Rectal smooth muscle tissue (tissue), 1 donor: ENCODE results near the gene MPC1.
A peak's percentile ranks its signal among the peaks of the same experiment; 100 is the strongest.
"Not testable (repeated sequence)": the region's sequence is repeated elsewhere in the genome, so short reads cannot be mapped to it uniquely, and the experiment has no call there.

Experiments used
- H3K27ac ChIP-seq: one replicate; pipeline ENCODE4 v1.7.0; 2013; ENCODE audit warnings: low read depth, low read length, inconsistent platforms
- H3K27me3 ChIP-seq: one replicate; pipeline ENCODE4 v1.7.0; 2013; ENCODE audit warnings: low read length; ENCODE audit not compliant: control insufficient read depth, insufficient read depth
- H3K36me3 ChIP-seq: one replicate; pipeline ENCODE4 v1.7.0; 2013; ENCODE audit warnings: low read length; ENCODE audit not compliant: control insufficient read depth, insufficient read depth
- H3K4me1 ChIP-seq: one replicate; pipeline ENCODE4 v1.7.0; 2013; ENCODE audit warnings: low read length; ENCODE audit not compliant: control insufficient read depth, insufficient read depth
- H3K4me3 ChIP-seq: one replicate; pipeline ENCODE4 v1.7.0; 2013; ENCODE audit warnings: low read length
- H3K9ac ChIP-seq: one replicate; pipeline ENCODE4 v1.7.0; 2013; ENCODE audit warnings: low read length

Gene MPC1

GRCh38 chr6:166386111-166386510 lies 3.4 kb upstream of the MPC1 start:
- no peaks in the 10 kb centered on the region for H3K27me3 ChIP-seq
- peaks cover 4% of the 10 kb centered on the region for H3K4me1 ChIP-seq
- H3K9ac ChIP-seq = no peak overlapping the region
- no peaks in the 10 kb centered on the region for H3K36me3 ChIP-seq
- H3K4me3 ChIP-seq = no peak overlapping the region
- H3K27ac ChIP-seq = no peak overlapping the region

DNA sequence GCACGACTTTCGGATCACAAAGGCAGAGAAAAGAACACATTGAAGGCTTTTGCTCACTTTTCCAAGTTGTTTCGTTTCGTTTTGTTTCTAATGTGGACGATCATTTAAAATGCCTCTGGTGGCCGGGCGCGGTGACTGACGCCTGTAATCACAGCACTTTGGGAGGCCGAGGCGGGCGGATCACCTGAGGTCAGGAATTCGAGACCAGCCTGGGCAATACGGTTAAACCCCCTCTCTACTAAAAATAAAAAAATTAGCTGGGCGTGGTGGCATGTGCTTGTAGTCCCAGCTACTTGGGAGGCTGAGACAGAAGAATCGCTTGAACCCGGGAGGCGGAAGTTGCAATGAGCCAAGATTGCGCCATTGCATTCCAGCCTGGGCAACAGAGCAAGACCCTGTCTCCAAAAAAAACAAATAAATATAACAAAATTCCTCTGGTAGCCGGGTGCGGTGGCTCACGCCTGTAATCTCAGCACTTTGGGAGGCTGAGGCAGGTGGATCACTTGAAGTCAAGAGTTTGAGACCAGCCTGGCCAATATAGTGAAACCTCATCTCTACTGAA lies 1.1 kb upstream of the MPC1 start:
- not testable (repeated sequence) for H3K27me3 ChIP-seq, H3K36me3 ChIP-seq, H3K4me1 ChIP-seq
- Histone ChIP-seq H3K27ac (peak overlapping the region; percentile 91), H3K4me3 (peak overlapping the region; percentile 66), H3K9ac (peak overlapping the region; percentile 0)

DNA sequence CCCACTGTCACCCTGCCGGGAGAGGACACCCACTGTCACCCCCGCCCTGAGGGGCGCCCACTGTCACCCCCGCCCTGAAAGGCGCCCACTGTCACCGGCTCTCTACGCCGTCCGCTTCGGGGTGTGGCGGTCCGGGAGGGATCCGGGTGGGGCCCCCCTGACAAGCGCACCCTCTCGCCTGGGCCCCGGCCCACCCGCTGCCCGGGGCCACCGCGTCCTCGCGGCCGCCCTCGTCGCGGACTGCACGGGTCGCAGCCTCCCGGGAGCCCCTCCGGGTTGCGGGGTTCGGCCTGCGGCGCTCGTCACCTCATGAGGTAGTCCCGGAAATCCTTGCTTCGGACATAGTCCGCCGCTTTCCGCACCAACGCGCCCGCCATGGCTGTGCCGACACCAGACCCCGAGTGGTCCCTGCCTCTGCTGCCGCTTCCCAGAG lies 224 bp downstream of the MPC1 start:
- Histone ChIP-seq H3K27ac (peak overlapping the region; percentile 91), H3K4me1 (peaks cover 6% of the 10 kb centered on the region), H3K27me3 (no peaks in the 10 kb centered on the region), H3K36me3 (no peaks in the 10 kb centered on the region), H3K9ac (peak overlapping the region; percentile 96), H3K4me3 (peak overlapping the region; percentile 99)

DNA sequence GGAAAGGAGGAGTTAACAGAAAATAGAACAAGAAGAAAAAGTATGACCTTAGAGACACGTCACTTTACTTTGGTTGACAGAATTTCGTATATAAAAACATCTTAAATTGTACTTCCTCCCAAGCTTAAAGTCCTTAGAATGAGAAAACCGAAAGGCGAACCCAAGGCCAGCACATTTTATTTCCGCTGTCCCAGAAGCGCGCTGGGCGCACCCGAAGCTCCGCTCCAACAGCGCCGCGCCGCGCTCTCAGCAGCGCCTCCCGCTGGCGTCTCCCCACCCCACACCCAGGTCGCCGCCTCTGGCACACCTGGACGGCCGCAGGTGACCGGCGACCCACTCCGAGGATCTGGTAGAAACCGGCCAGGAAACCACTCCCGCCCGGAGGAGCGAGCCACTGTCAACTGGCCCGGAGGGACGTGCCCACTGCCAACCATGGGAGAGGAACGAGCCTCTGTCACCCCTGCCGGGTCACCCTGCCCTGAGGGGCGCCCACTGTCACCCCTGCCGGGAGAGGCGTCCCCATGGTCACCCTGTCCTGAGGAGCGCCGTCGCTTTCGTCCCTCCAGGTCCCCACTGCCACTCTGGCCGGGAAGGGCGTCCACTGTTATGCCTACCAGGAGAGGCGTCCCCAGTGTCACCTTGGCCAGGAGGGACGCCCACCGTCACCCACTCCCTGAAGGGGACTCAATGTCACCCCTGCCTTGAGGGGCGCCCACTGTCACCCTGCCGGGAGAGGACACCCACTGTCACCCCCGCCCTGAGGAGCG lies 824 bp downstream of the MPC1 start:
- H3K27me3 ChIP-seq = no peaks in the 10 kb centered on the region
- peak overlapping the region; percentile 99 for H3K4me3 ChIP-seq
- peaks cover 6% of the 10 kb centered on the region for H3K4me1 ChIP-seq
- peak overlapping the region; percentile 91 for H3K27ac ChIP-seq
- H3K36me3 ChIP-seq = no peaks in the 10 kb centered on the region
- peak overlapping the region; percentile 96 for H3K9ac ChIP-seq

DNA sequence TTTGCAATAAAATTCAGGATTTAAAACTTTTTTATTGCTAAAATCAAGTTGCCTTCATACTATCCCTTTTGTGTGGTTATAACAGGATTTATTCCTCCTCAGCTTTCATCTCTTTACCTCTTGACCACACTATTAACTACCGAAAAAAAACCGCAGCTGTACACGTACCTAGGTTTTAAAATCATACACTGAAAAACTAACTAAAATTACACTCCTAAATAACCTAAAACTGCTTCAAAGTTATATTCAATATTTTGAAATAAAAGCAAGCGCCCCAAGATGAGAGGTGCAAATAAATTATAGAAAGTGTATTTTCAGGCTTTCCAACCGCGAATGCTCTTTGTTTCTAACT lies 1.4 kb downstream of the MPC1 start:
- Histone ChIP-seq H3K4me3 (peak overlapping the region; percentile 99), H3K27ac (no peak overlapping the region), H3K36me3 (no peaks in the 10 kb centered on the region), H3K9ac (peak overlapping the region; percentile 96), H3K27me3 (no peaks in the 10 kb centered on the region), H3K4me1 (peaks cover 6% of the 10 kb centered on the region)

- no peak overlapping the region for H3K4me3 ChIP-seq
- H3K27me3 ChIP-seq = no peaks in the 10 kb centered on the region
- no peak overlapping the region for H3K27ac ChIP-seq
- peaks cover 6% of the 10 kb centered on the region for H3K4me1 ChIP-seq
- H3K36me3 ChIP-seq = no peaks in the 10 kb centered on the region
- H3K9ac ChIP-seq = no peak overlapping the region
Measured at GRCh38 chr6:166379800-166380199, 2.9 kb downstream of the MPC1 start.

DNA sequence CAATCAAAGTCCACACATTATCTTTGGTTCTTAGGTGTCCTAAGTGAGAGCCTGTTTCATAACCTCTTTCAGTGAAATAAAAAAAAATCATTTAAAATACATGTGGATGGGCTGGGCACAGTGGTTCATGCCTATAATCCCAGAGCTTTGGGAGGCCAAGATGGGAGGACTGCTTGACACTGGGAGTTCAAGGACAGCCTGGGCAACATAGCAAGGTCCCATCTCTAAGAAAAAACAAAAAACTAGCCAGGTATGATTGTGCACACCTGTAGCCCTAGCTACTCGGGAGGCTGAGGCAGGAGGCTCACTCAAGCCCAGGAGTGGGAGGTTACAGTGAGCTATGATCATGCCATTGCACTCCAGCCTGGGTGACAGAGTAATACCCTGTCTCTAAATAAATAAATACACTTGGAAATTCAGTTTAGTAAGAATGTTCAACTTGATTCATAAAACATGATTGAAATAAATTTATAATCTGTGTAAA lies 3.6 kb downstream of the MPC1 start:
- Histone ChIP-seq H3K4me3 (no peak overlapping the region), H3K36me3 (no peaks in the 10 kb centered on the region), H3K4me1 (peaks cover 6% of the 10 kb centered on the region), H3K27ac (no peak overlapping the region), H3K9ac (no peak overlapping the region), H3K27me3 (no peaks in the 10 kb centered on the region)

DNA sequence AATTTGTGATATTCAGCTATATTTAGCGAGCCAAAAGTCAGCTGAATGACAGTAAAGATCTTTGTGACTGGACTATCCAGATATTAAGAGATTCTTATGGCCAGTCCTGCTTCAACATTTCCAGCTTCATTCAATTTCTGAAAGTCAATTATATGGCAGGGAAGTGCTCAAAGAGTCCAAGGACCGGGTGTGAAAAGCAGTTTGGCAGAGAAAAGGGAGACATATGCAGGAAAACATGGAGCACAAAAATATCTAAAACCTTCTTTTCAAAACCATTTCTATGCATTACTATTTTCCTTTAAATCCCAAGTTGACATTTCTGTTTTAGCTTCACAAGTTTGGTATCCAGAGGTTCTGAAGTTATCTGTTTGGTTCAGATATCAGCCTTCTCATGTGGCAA lies 5.0 kb downstream of the MPC1 start:
- H3K36me3 ChIP-seq = no peaks in the 10 kb centered on the region
- no peak overlapping the region for H3K9ac ChIP-seq
- H3K27me3 ChIP-seq = no peaks in the 10 kb centered on the region
- no peak overlapping the region for H3K4me3 ChIP-seq
- H3K27ac ChIP-seq = no peak overlapping the region
- peaks cover 6% of the 10 kb centered on the region for H3K4me1 ChIP-seq

GRCh38 chr6:166375013-166375412 lies 7.7 kb downstream of the MPC1 start:
- Histone ChIP-seq H3K9ac (no peak overlapping the region), H3K36me3 (no peaks in the 10 kb centered on the region), H3K27ac (no peak overlapping the region), H3K4me3 (no peak overlapping the region), H3K4me1 (no peaks in the 10 kb centered on the region), H3K27me3 (no peaks in the 10 kb centered on the region)

DNA sequence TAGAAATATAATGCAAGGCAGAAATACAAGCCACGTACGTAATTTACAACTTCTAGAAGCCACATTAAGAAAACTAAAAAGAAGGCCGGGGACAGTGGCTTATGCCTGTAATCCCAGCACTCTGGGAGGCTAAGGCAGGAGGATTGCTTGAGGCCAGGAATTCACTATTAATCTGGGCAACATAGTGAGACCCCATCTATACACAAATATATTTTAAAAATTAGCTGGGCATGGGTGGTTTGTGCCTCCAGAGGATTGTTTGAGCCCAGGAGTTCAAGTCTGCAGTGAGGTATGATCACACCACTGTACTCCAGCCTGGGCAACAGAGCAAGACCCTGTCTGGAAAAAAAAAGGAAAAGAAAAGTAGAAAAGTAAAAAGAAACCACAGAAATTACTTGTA lies 12.3 kb downstream of the MPC1 start:
- Histone ChIP-seq H3K36me3 (peaks cover 4% of the 10 kb centered on the region), H3K27ac (no peak overlapping the region), H3K9ac (no peak overlapping the region), H3K4me1 (no peaks in the 10 kb centered on the region), H3K4me3 (no peak overlapping the region), H3K27me3 (no peaks in the 10 kb centered on the region)

DNA sequence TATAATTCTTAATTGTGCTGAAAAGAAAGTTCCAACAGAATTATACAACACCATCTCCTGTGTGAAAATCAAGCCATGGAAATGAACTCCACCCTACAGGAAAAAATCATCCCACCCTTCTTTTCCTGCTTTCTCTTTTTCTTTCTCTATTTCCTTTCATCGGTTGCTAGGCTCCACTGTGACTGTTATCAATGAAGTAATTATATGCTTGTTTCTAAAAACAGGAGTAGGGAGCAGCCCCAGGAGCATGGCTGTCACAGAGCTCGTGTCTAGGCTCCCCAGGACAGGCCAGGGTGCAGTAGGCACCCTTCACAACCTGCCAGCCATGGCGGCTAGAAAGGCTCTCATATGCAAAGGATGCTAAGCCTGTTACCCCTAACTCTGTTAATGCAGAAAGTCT lies 13.0 kb downstream of the MPC1 start:
- H3K27me3 ChIP-seq = no peaks in the 10 kb centered on the region
- no peak overlapping the region for H3K9ac ChIP-seq
- no peak overlapping the region for H3K4me3 ChIP-seq
- H3K36me3 ChIP-seq = peaks cover 4% of the 10 kb centered on the region
- no peaks in the 10 kb centered on the region for H3K4me1 ChIP-seq
- H3K27ac ChIP-seq = no peak overlapping the region

- Histone ChIP-seq H3K36me3 (peaks cover 7% of the 10 kb centered on the region), H3K27me3 (no peaks in the 10 kb centered on the region), H3K27ac (no peak overlapping the region), H3K4me1 (peaks cover 4% of the 10 kb centered on the region), H3K4me3 (no peak overlapping the region), H3K9ac (no peak overlapping the region)
Measured at GRCh38 chr6:166366921-166367320, 15.8 kb downstream of the MPC1 start.

- H3K9ac ChIP-seq = no peak overlapping the region
- no peaks in the 10 kb centered on the region for H3K27me3 ChIP-seq
- peaks cover 4% of the 10 kb centered on the region for H3K4me1 ChIP-seq
- no peak overlapping the region for H3K27ac ChIP-seq
- H3K4me3 ChIP-seq = no peak overlapping the region
- H3K36me3 ChIP-seq = peaks cover 7% of the 10 kb centered on the region
Measured at GRCh38 chr6:166365806-166366205, 16.9 kb downstream of the MPC1 start.
